ENCODE data around the gene SMIM31.
A peak's percentile ranks its signal among the peaks of the same experiment; 100 is the strongest.

SMIM31 gene

DNA sequence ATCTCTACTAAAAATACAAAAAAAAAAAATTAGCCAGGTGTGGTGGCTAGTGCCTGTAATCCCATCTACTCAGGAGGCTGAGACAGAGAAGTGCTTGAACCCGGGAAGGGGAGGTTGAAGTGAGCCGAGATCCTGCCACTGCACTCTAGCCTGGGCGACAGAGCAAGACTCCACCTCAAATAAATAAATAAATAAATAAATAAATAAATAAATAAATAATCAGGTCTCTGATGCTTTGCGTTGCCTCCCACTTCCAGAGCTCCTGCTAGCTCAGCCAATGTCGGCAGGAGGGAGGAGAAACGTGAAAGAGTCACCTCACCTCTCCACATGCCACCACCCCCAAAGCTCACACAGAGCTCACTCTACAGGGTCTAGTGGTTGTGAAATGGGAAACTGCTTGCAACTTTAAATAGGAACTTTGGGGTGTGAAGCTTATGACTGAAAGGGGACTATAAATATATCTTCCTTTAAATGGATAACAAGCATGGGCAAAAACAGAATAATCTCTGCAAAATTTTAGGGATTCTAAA, 7.9 kb downstream of the SMIM31 start:
- TF ChIP-seq L3MBTL2 (conservative IDR thresholded peaks at IDR 0.05) (no peak), NFRKB (IDR thresholded peaks at IDR 0.05) (no peak), FOXM1 (IDR thresholded peaks at IDR 0.05; ENCODE audit: borderline replicate concordance) (no peak), ARNT (IDR thresholded peaks at IDR 0.05) (no peak), FOXK2 (IDR thresholded peaks at IDR 0.05) (no peak), TARDBP (IDR thresholded peaks at IDR 0.05) (no peak), BHLHE40 (IDR thresholded peaks at IDR 0.05; ENCODE audit: borderline replicate concordance) (no peak), PKNOX1 (IDR thresholded peaks at IDR 0.05) (no peak), LEF1 (IDR thresholded peaks at IDR 0.05; ENCODE audit: borderline replicate concordance) (no peak), FOXA1 (IDR thresholded peaks at IDR 0.05) (no peak), CTBP1 (IDR thresholded peaks at IDR 0.05; ENCODE audit: borderline replicate concordance) (no peak), SUZ12 (IDR thresholded peaks at IDR 0.05) (no peak), SP1 (IDR thresholded peaks at IDR 0.05) (no peak), ZNF384 (IDR thresholded peaks at IDR 0.05) (no peak), ELF4 (IDR thresholded peaks at IDR 0.05) (no peak), HDGF (IDR thresholded peaks at IDR 0.05; ENCODE audit: borderline replicate concordance) (no peak)
- CTCF ChIA-PET: no interaction called here
- DNase-seq (ENCODE audit: extremely low spot score): no peak
- POLR2A ChIA-PET: no interaction called here

- no peak for DNase-seq (ENCODE audit: extremely low spot score)
- POLR2A ChIA-PET: no interaction called here
- CTCF ChIA-PET: no interaction called here
- no peak for TF ChIP-seq L3MBTL2 (conservative IDR thresholded peaks at IDR 0.05)
- no peak for TF ChIP-seq CTBP1 (IDR thresholded peaks at IDR 0.05; ENCODE audit: borderline replicate concordance)
- no peak for TF ChIP-seq FOXA1 (IDR thresholded peaks at IDR 0.05)
- TF ChIP-seq ZNF384 (IDR thresholded peaks at IDR 0.05): no peak
- no peak for TF ChIP-seq HDGF (IDR thresholded peaks at IDR 0.05; ENCODE audit: borderline replicate concordance)
Observed at GRCh38 chr4:164765096-164765495, 11.2 kb downstream of the SMIM31 start.

- DNase-seq (ENCODE audit: extremely low spot score): no peak
- ChIA-PET CTCF (no interaction called here), POLR2A (no interaction called here)
- TF ChIP-seq CTBP1 (IDR thresholded peaks at IDR 0.05; ENCODE audit: borderline replicate concordance) (no peak), BHLHE40 (IDR thresholded peaks at IDR 0.05; ENCODE audit: borderline replicate concordance) (no peak)
Observed at GRCh38 chr4:164765833-164766232, 11.9 kb downstream of the SMIM31 start.

DNA sequence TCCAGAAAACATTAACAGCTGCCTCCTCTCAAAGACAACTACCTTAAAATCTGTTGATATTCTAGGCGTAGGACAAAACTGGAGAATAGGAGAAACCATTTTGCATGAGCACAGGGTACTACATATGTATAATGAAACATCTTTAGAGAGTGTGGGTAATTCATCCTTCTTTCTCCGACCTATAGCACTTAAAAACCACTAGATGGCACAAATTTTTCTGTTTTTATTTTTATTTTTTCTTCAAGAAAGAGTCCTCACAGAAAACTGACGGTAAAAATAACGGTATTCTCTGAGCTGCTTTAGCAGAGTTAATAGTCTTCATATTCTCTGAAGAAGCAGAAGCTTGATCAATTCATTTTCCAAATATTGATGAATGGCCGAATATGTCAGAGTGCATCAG, 14.6 kb downstream of the SMIM31 start:
- POLR2A ChIA-PET: no interaction called here
- CTCF ChIA-PET: interaction anchor here (0.6 to 3.1 kb wide), 13 partner anchors 10 to 616 kb away, joined by 3 to 14 read pairs (median 5); no protein-coding TSS in a partner anchor
- TF ChIP-seq FOXA1 (IDR thresholded peaks at IDR 0.05) (no peak), BHLHE40 (IDR thresholded peaks at IDR 0.05; ENCODE audit: borderline replicate concordance) (no peak), CTBP1 (IDR thresholded peaks at IDR 0.05; ENCODE audit: borderline replicate concordance) (no peak), FOXK2 (IDR thresholded peaks at IDR 0.05) (no peak), FOXM1 (IDR thresholded peaks at IDR 0.05; ENCODE audit: borderline replicate concordance) (no peak), ZNF384 (IDR thresholded peaks at IDR 0.05) (no peak), SP1 (IDR thresholded peaks at IDR 0.05) (no peak), LEF1 (IDR thresholded peaks at IDR 0.05; ENCODE audit: borderline replicate concordance) (no peak), ARNT (IDR thresholded peaks at IDR 0.05) (no peak), ELF4 (IDR thresholded peaks at IDR 0.05) (no peak), NFRKB (IDR thresholded peaks at IDR 0.05) (no peak), TARDBP (IDR thresholded peaks at IDR 0.05) (no peak), HDGF (IDR thresholded peaks at IDR 0.05; ENCODE audit: borderline replicate concordance) (no peak), PKNOX1 (IDR thresholded peaks at IDR 0.05) (no peak), L3MBTL2 (conservative IDR thresholded peaks at IDR 0.05) (no peak), SUZ12 (IDR thresholded peaks at IDR 0.05) (no peak)
- peak; percentile 9 for DNase-seq (ENCODE audit: extremely low spot score)

GRCh38 chr4:164770010-164770724, 16.2 kb downstream of the SMIM31 start:
- POLR2A ChIA-PET: no interaction called here
- CTCF ChIA-PET: interaction anchor here (0.6 to 0.8 kb wide), 2 partner anchors 10 to 333 kb away, joined by 3 to 5 read pairs; no protein-coding TSS in a partner anchor
- TF ChIP-seq ELF4 (IDR thresholded peaks at IDR 0.05): no peak
- TF ChIP-seq FOXM1 (IDR thresholded peaks at IDR 0.05; ENCODE audit: borderline replicate concordance): no peak
- TF ChIP-seq BHLHE40 (IDR thresholded peaks at IDR 0.05; ENCODE audit: borderline replicate concordance): no peak
- TF ChIP-seq PKNOX1 (IDR thresholded peaks at IDR 0.05): no peak
- TF ChIP-seq HDGF (IDR thresholded peaks at IDR 0.05; ENCODE audit: borderline replicate concordance): no peak
- no peak for TF ChIP-seq SUZ12 (IDR thresholded peaks at IDR 0.05)
- no peak for TF ChIP-seq ARNT (IDR thresholded peaks at IDR 0.05)
- no peak for TF ChIP-seq LEF1 (IDR thresholded peaks at IDR 0.05; ENCODE audit: borderline replicate concordance)
- no peak for TF ChIP-seq ZNF384 (IDR thresholded peaks at IDR 0.05)
- TF ChIP-seq L3MBTL2 (conservative IDR thresholded peaks at IDR 0.05): no peak
- TF ChIP-seq TARDBP (IDR thresholded peaks at IDR 0.05): no peak
- TF ChIP-seq SP1 (IDR thresholded peaks at IDR 0.05): no peak
- no peak for TF ChIP-seq FOXA1 (IDR thresholded peaks at IDR 0.05)
- no peak for TF ChIP-seq FOXK2 (IDR thresholded peaks at IDR 0.05)
- no peak for TF ChIP-seq NFRKB (IDR thresholded peaks at IDR 0.05)
- TF ChIP-seq CTBP1 (IDR thresholded peaks at IDR 0.05; ENCODE audit: borderline replicate concordance): no peak
- no peak for DNase-seq (ENCODE audit: extremely low spot score)

DNA sequence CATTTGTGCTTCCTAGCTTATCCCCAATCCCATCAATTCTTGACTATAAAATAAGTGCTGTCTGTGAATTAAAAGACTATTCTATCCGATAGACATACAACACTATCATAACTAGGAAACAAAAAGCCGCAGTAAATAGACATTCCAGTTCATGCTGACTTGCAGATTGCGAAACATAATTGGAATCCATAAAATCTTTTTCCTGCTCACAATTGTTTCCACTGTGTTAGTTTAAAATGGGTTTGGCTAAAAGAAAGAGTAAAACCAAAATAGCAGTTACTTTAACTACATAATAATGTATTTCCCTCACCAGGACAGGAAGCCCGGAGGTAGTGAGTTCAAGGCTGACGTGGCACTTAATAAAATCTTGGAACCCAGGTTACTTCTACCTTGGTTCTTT, 17.2 kb downstream of the SMIM31 start:
- ChIA-PET POLR2A (no interaction called here), CTCF (no interaction called here)
- TF ChIP-seq FOXK2 (IDR thresholded peaks at IDR 0.05) (no peak), HDGF (IDR thresholded peaks at IDR 0.05; ENCODE audit: borderline replicate concordance) (no peak), LEF1 (IDR thresholded peaks at IDR 0.05; ENCODE audit: borderline replicate concordance) (no peak), FOXM1 (IDR thresholded peaks at IDR 0.05; ENCODE audit: borderline replicate concordance) (no peak), BHLHE40 (IDR thresholded peaks at IDR 0.05; ENCODE audit: borderline replicate concordance) (no peak), NFRKB (IDR thresholded peaks at IDR 0.05) (no peak), ELF4 (IDR thresholded peaks at IDR 0.05) (no peak)
- no peak for DNase-seq (ENCODE audit: extremely low spot score)

Measured in HEK293T (cell line).